DND-41 (cell line): ENCODE measurements around the gene AGFG2.

Experiments used
- ATAC-seq: fragments of 200-7000 bp; cut with Tn5 transposase; 3 replicates; pipeline ENCODE4 v1.9.1; 2021; ENCODE audit warnings: low read depth; ENCODE audit not compliant: insufficient read depth
- DNase-seq: peaks from one replicate; pipeline ENCODE4 v3.0.0-alpha.2; 2020
- H2AFZ ChIP-seq: 2 replicates; pipeline ENCODE4 v1.6.0; 2012; ENCODE audit warnings: low read depth, low read length
- H3K27ac ChIP-seq: 2 replicates; pipeline ENCODE4 v1.5.1; 2012; ENCODE audit warnings: low read length, inconsistent platforms
- H3K27me3 ChIP-seq: fragments of 200-600 bp; sonication (generic); 2 replicates; pipeline ENCODE4 v1.6.0; 2012; ENCODE audit warnings: low read length, mild to moderate bottlenecking, inconsistent platforms; ENCODE audit not compliant: insufficient read depth, poor library complexity
- H3K36me3 ChIP-seq: 2 replicates; pipeline ENCODE4 v1.5.1; 2012; ENCODE audit warnings: low read length, inconsistent platforms; ENCODE audit not compliant: insufficient read depth
- H3K4me1 ChIP-seq: 2 replicates; pipeline ENCODE4 v1.5.1; 2012; ENCODE audit warnings: mild to moderate bottlenecking, low read length; ENCODE audit not compliant: insufficient read depth
- H3K4me2 ChIP-seq: 2 replicates; pipeline ENCODE4 v1.6.0; 2012; ENCODE audit warnings: mild to moderate bottlenecking, moderate library complexity, low read length, inconsistent platforms; ENCODE audit not compliant: insufficient read depth
- H3K4me3 ChIP-seq, 2 experiments: fragments of 200-600 bp in 1 of 2; shearing (Covaris generic) in 1 of 2; 2 replicates each; pipeline ENCODE4 v1.5.1; 2012 to 2016; ENCODE audit warnings: inconsistent platforms in 2 of 2, low read length in 2 of 2, mild to moderate bottlenecking in 2 of 2, low read depth in 1 of 2, moderate library complexity in 1 of 2
- H3K79me2 ChIP-seq: 2 replicates; pipeline ENCODE4 v1.6.0; 2012; ENCODE audit warnings: low read length, inconsistent platforms; ENCODE audit not compliant: insufficient read depth
- H3K9ac ChIP-seq: 2 replicates; pipeline ENCODE4 v1.6.0; 2012; ENCODE audit warnings: low read depth, mild to moderate bottlenecking, inconsistent platforms, low read length, moderate library complexity
- H3K9me3 ChIP-seq: 2 replicates; pipeline ENCODE4 v1.5.1; 2012; ENCODE audit warnings: low read length, moderate library complexity, mild to moderate bottlenecking, inconsistent platforms; ENCODE audit not compliant: insufficient read depth, severe bottlenecking
- H4K20me1 ChIP-seq: 2 replicates; pipeline ENCODE4 v1.6.0; 2012; ENCODE audit warnings: low read length; ENCODE audit not compliant: insufficient read depth
- CTCF ChIP-seq: IDR thresholded peaks from 2 replicates; pipeline ENCODE4 v1.5.1; 2012; ENCODE audit warnings: borderline replicate concordance, low read length, moderate library complexity, mild to moderate bottlenecking; ENCODE audit not compliant: poor library complexity, severe bottlenecking; ENCODE audit errors: extremely low read depth
- EZH2 ChIP-seq: IDR thresholded peaks from 3 replicates; pipeline ENCODE4 v1.6.1; 2012; ENCODE audit warnings: borderline replicate concordance, low read depth, mild to moderate bottlenecking, moderate library complexity, low read length, inconsistent platforms; ENCODE audit not compliant: severe bottlenecking

AGFG2 gene

GRCh38 chr7:100555701-100556100 lies 16.7 kb downstream of the AGFG2 start:
- Histone ChIP-seq H3K27me3 (no peaks in the 10 kb centered on the region), H3K36me3 (peaks cover 55% of the 10 kb centered on the region), H3K9me3 (no peaks in the 10 kb centered on the region), H3K4me3 (no peak overlapping the region), H4K20me1 (peaks cover 3% of the 10 kb centered on the region; the same call in 1 of the 2 replicates), H2AFZ (no peak overlapping the region), H3K4me2 (no peak overlapping the region), H3K27ac (no peak overlapping the region), H3K4me1 (no peaks in the 10 kb centered on the region), H3K79me2 (no peaks in the 10 kb centered on the region), H3K9ac (no peak overlapping the region)
- DNase-seq (no peak), ATAC-seq (no peak)
- TF ChIP-seq CTCF (no peak), EZH2 (no peak)

- TF ChIP-seq EZH2 (no peak), CTCF (no peak)
- Histone ChIP-seq H3K79me2 (no peaks in the 10 kb centered on the region), H2AFZ (no peak overlapping the region), H3K9me3 (no peaks in the 10 kb centered on the region), H3K27me3 (no peaks in the 10 kb centered on the region), H3K36me3 (peaks cover 54% of the 10 kb centered on the region), H3K4me1 (no peaks in the 10 kb centered on the region), H3K27ac (no peak overlapping the region), H4K20me1 (peaks cover 3% of the 10 kb centered on the region; the same call in 1 of the 2 replicates), H3K4me2 (no peak overlapping the region), H3K9ac (no peak overlapping the region), H3K4me3 (no peak overlapping the region)
- DNase-seq (no peak), ATAC-seq (no peak)
Measured at GRCh38 chr7:100556541-100556940, 17.5 kb downstream of the AGFG2 start.

GRCh38 chr7:100559127-100559526 lies 20.1 kb downstream of the AGFG2 start:
- Histone ChIP-seq H3K9ac (no peak overlapping the region), H3K27ac (no peak overlapping the region), H3K36me3 (peaks cover 37% of the 10 kb centered on the region), H3K27me3 (no peaks in the 10 kb centered on the region), H4K20me1 (0 out of 2 replicates have a peak, but pooled peaks cover 5% of the 10 kb centered on the region), H3K9me3 (no peaks in the 10 kb centered on the region), H3K4me3 (no peak overlapping the region), H3K4me1 (peaks cover 2% of the 10 kb centered on the region; the same call in 1 of the 2 replicates), H3K79me2 (no peaks in the 10 kb centered on the region), H2AFZ (no peak overlapping the region), H3K4me2 (no peak overlapping the region)
- ATAC-seq (no peak), DNase-seq (no peak)
- TF ChIP-seq EZH2, result no peak
- TF ChIP-seq CTCF, result no peak
